HT1080 (cell line): ENCODE measurements around the gene NDUFS7. TPM values are rescaled to one million over a fixed set of nuclear protein-coding genes. Genes with fewer than 3 reads are reported as not detected.

Experiments used
- DNase-seq: peaks from one replicate; pipeline ENCODE4 v3.0.0-alpha.2; 2015; ENCODE audit warnings: low read depth
- total RNA-seq: library from RNA; depleted of rRNA; stranded (reverse); fragments of >200 nt; shearing (Covaris generic); gene quantifications from 2 replicates; pipeline ENCODE4 v1.2.3, GENCODE V29; 2014

NDUFS7 gene
- total RNA-seq, 1 experiment from 2014 or later, result 101 TPM

GRCh38 chr19:1384478-1385110 is 887 bp downstream of the NDUFS7 start:
- no peak for DNase-seq

GRCh38 chr19:1385816-1386215 is 2.1 kb downstream of the NDUFS7 start:
- DNase-seq, result no peak

GRCh38 chr19:1386945-1387683 is 3.4 kb downstream of the NDUFS7 start:
- DNase-seq, result no peak

- DNase-seq, result no peak
Observed at GRCh38 chr19:1387684-1388636, 4.3 kb downstream of the NDUFS7 start.

GRCh38 chr19:1388637-1389026 is 4.9 kb downstream of the NDUFS7 start:
- DNase-seq, result no peak

GRCh38 chr19:1389033-1389940 is 5.6 kb downstream of the NDUFS7 start:
- no peak for DNase-seq

GRCh38 chr19:1390890-1391423 is 7.2 kb downstream of the NDUFS7 start:
- no peak for DNase-seq

- DNase-seq, result no peak
Observed at GRCh38 chr19:1392407-1392806, 8.7 kb downstream of the NDUFS7 start.

- no peak for DNase-seq
Observed at GRCh38 chr19:1392939-1393530, 9.3 kb downstream of the NDUFS7 start.

- DNase-seq, result no peak
Observed at GRCh38 chr19:1393841-1394240, 10.1 kb downstream of the NDUFS7 start.

- no peak for DNase-seq
Observed at GRCh38 chr19:1394252-1395193, 10.8 kb downstream of the NDUFS7 start.

- DNase-seq, result no peak
Observed at GRCh38 chr19:1395194-1396018, 11.7 kb downstream of the NDUFS7 start.

GRCh38 chr19:1396019-1396767 is 12.5 kb downstream of the NDUFS7 start:
- DNase-seq, result no peak

- DNase-seq, result no peak
Observed at GRCh38 chr19:1396768-1397679, 13.3 kb downstream of the NDUFS7 start.

- DNase-seq, result no peak
Observed at GRCh38 chr19:1397838-1398237, 14.1 kb downstream of the NDUFS7 start.

- no peak for DNase-seq
Observed at GRCh38 chr19:1399079-1399478, 15.4 kb downstream of the NDUFS7 start.
